GM13976 (cell line): ENCODE measurements around the gene TBX4.

ENCODE experiments used
- DNase-seq: peaks from one replicate; pipeline ENCODE4 v3.0.0; 2012; ENCODE audit warnings: low spot score
- CTCF ChIP-seq: IDR thresholded peaks from 2 replicates; pipeline ENCODE4 v1.5.1; 2012; ENCODE audit warnings: borderline replicate concordance, mild to moderate bottlenecking; ENCODE audit not compliant: insufficient read depth; ENCODE audit errors: extremely low read depth, missing control alignments, control extremely low read depth
- in situ Hi-C: fragments of 300-500 bp; cut with MboI; formaldehyde crosslinking; loops from one replicate; pipeline ENCODE4 v1.12.0; 2022; ENCODE audit warnings: low sequenced_read_pairs, mixed read lengths, inconsistent platforms; ENCODE audit not compliant: unreplicated experiment

Gene TBX4

GRCh38 chr17:61469474-61469873, 17.3 kb downstream of the TBX4 start:
- TF ChIP-seq CTCF = no peak

GRCh38 chr17:61469949-61470348, 17.7 kb downstream of the TBX4 start:
- in situ Hi-C loops = no loop called here
- no peak for DNase-seq
- TF ChIP-seq CTCF = no peak

More at GRCh38 chr17:61469474-61469873, 17.3 kb downstream of the TBX4 start:
- DNase-seq = no peak
- in situ Hi-C loops = no loop called here

- in situ Hi-C loops = no loop called here
Measured at GRCh38 chr17:61470530-61471136, 18.4 kb downstream of the TBX4 start.

GRCh38 chr17:61474235-61474927, 22.2 kb downstream of the TBX4 start:
- DNase-seq = no peak
- in situ Hi-C loops = no loop called here
- no peak for TF ChIP-seq CTCF

More at GRCh38 chr17:61470530-61471136, 18.4 kb downstream of the TBX4 start:
- no peak for DNase-seq
- TF ChIP-seq CTCF = no peak

GRCh38 chr17:61474934-61475333, 22.7 kb downstream of the TBX4 start:
- in situ Hi-C loops = no loop called here
- TF ChIP-seq CTCF = no peak
- DNase-seq = no peak

- in situ Hi-C loops = no loop called here
- DNase-seq = no peak
- TF ChIP-seq CTCF = no peak
Measured at GRCh38 chr17:61475726-61476125, 23.5 kb downstream of the TBX4 start.
